Measurements from ENCODE around the gene AMHR2.
A peak's percentile ranks its signal among the peaks of the same experiment; 100 is the strongest.
"Not testable (repeated sequence)": the region's sequence is repeated elsewhere in the genome, so short reads cannot be mapped to it uniquely, and the experiment has no call there.

Gene AMHR2

DNA sequence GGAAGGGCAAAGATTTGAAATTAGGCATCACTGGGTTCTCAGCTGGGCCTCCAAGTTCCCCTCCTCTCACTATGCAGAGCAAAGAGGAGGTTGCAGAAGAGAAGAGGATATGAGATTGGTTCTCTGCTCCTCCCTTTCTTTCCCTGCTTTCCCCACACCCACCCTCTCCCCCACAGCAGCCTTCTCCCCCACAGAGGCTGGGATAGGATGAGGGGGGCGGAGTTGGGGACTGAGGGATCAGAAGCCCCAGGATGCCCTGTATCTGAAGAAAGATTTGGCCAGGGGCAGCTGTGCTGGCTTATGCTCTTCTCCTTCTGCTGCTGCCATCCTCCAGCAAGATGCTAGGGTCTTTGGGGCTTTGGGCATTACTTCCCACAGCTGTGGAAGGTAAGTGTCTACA is at the start of gene AMHR2:
TSS of gene AMHR2 (plus strand) at position 259 of the 400 bp plus-strand sequence. CDS start at position 339, 80 bp downstream.
- DNase-seq (ENCODE audit: low read depth): no peak

GRCh38 chr12:53374277-53374676 is 49.4 kb upstream of the AMHR2 start:
- not testable (repeated sequence) for DNase-seq (ENCODE audit: low read depth)

GRCh38 chr12:53376747-53377146 is 46.9 kb upstream of the AMHR2 start:
- DNase-seq (ENCODE audit: low read depth): no peak

DNA sequence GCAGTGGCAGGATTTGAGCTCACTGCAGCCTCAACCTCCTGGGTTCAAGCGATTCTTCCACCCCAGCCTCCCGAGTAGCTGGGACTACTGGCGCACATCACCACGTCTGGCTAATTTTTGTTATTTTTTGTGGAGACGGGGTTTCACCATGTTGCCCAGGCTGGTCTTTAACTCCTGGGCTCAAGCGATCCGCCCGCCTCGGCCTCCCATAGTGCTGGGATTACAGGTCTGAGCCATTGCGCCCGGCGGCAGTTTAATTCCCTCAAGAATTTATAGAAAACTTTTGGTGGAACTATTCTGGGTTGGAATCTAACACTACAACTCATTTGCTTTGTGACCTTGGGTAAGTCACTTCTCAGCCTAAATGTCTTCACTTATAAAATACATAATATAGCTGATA is 45.4 kb upstream of the AMHR2 start:
- no peak for DNase-seq (ENCODE audit: low read depth)

DNA sequence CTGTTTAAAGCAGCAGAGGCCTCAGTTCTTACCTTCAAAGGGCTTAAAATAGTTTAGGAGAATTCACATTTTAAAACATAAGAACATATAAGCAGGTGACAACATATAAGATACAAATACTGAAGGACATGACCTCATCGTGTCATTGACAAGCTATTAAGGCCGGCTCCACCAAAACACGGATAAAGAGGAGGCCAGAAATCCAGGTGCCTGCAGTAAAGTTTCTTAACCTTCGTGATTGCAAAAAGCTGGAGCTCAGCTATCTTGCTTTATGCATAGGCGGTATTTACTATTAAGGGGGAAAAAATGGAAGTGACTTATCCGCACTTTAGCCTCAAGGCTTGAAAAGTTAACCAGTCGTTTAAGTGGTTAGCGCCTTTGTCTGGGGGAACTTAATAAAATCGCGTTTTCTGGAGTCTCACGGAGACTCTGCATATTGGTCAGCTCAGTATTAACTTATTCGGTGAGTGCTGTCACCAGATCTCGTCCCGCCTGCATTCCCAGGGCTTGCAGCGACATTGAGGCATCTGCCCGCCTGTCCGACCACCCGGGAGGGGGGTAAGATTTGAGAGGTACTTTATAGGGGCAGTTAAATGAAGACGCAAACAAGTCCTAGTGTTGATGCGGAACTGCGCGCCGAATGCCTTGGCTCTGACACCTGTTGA is 44.8 kb upstream of the AMHR2 start:
- DNase-seq (ENCODE audit: low read depth): no peak

- DNase-seq (ENCODE audit: low read depth): peak; percentile 87
Measured at GRCh38 chr12:53379389-53380103, 44.1 kb upstream of the AMHR2 start.

DNA sequence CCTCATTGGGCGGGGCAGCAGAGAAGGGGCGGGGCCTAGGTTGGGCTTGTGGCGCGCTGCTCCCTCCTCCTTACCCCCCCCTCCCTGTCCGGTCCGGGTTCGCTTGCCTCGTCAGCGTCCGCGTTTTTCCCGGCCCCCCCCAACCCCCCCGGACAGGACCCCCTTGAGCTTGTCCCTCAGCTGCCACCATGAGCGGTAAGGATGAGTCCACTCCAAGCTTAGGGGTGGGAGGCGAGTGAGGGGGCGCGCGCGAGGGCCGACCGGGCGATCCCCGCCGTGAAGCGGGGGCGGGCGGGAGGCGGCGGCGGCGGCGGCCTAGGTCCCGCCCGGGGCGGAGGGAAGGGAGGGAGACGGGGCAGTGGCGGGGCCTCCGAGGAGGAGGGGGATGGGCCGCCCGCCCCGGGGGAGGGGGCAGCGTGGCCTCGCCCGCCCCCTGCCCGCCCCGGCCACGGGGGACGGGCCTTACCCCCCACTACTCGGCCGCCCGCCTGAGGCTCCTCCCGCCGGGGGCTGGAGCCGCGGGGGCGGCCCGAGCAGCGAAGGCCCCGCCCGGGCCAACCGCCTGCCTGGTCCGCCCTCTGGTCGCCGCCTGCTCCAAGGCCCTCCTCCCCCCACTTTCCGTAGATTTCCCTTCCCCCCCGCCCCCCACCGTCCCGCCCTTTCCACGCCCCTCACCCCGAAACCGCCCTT is 43.4 kb upstream of the AMHR2 start, which contains the start of gene SP1:
TSS of gene SP1 (plus strand) at position 73 of the 690 bp plus-strand sequence. CDS start at position 189, 116 bp downstream.
- peak; percentile 97 for DNase-seq (ENCODE audit: low read depth)

DNA sequence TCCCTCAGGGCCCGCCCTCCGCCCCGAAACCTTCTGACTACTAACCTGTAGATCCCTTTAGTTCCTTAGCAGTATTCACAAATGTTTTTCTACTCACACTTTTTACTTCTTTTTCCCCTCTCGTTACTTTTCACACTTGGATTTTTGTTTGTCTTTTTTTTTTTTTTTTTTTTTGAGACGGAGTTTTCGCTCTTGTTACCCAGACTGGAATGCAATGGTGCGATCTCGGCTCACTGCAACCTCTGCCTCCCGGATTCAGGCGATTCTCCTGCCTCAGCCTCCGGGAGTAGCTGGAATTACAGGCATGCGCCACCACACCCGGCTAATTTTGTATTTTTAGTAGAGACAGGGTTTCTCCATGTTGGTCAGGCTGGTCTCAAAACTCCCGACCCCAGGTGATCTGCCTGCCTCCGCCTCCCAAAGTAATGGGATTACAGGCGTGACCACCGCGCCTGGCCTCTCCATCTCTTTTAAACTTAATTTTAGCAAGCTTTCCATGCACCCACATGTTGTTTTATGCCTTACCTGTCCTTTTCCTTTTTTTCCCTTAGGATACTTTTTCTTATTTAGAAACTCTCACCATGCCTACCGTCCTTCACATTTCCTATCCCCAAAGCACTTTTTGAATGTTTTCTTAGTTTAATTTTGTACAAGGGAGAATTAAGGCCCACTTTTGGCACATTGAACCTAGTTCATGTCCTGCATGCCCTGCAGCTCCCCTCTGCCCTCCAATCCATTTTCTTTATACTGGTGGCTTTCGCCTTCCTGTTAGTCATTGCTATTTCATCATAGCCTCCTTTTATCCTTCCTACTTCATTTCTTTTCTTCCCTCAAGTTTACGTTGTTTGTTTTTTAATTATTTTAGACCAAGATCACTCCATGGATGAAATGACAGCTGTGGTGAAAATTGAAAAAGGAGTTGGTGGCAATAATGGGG is 42.6 kb upstream of the AMHR2 start:
- DNase-seq (ENCODE audit: low read depth): no peak

DNA sequence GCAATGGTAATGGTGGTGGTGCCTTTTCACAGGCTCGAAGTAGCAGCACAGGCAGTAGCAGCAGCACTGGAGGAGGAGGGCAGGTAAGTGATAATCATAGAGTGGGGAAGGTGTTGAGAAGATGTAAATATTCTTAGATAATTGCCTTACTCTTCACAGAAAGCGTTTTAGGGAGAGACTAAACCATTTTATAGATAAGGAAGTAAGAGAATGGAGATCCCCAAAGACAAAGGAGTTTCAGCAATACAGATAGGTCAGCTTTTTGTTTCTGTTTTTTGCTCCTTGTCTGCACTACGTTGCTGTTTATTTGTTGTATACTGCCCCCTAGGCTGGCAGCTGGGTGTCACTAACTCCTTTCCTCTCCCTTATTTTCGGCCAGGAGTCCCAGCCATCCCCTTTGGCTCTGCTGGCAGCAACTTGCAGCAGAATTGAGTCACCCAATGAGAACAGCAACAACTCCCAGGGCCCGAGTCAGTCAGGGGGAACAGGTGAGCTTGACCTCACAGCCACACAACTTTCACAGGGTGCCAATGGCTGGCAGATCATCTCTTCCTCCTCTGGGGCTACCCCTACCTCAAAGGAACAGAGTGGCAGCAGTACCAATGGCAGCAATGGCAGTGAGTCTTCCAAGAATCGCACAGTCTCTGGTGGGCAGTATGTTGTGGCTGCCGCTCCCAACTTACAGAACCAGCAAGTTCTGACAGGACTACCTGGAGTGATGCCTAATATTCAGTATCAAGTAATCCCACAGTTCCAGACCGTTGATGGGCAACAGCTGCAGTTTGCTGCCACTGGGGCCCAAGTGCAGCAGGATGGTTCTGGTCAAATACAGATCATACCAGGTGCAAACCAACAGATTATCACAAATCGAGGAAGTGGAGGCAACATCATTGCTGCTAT is 41.7 kb upstream of the AMHR2 start:
- no peak for DNase-seq (ENCODE audit: low read depth)

GRCh38 chr12:53383258-53383657 is 40.4 kb upstream of the AMHR2 start:
- no peak for DNase-seq (ENCODE audit: low read depth)

- DNase-seq (ENCODE audit: low read depth): not testable (repeated sequence)
Measured at GRCh38 chr12:53386381-53386780, 37.3 kb upstream of the AMHR2 start.

DNA sequence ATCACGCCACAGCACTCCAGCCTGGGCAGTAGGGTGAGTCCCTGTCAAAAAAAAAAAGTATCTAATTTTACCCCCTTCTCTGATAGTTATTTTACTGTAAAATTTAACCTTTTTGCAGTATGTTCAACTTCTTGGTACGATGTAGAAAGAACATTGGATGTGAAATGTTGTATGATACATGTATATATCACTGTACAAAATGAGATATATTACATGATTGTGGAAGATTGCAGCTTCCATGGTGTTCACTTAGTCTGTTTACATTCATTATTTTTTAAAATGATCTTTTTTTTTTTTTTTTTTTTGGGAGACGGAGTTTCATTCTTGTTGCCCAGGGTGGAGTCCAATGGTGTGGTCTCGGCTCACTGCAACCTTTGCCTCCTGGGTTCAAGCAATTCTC is 34.7 kb upstream of the AMHR2 start:
- DNase-seq (ENCODE audit: low read depth): no peak

DNA sequence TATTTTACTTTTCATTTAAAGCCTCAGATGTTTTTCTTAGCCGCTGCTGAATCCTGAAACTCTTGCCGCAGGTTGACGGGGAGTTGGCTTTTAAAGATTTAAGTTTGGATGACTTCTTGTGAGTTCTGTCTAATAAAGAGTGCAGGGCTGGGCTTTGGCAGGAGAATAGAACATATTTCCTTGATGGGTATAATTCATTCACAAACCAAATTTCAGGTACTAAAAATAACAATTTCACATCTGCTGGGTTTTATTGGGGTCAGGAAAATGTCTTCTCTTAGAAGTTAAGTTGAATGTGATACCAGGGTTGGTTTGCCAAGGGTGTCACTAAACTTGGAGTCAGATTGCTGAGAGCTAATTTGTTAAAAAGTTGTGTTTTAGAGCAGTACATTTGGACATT is 34.0 kb upstream of the AMHR2 start:
- DNase-seq (ENCODE audit: low read depth): no peak

DNA sequence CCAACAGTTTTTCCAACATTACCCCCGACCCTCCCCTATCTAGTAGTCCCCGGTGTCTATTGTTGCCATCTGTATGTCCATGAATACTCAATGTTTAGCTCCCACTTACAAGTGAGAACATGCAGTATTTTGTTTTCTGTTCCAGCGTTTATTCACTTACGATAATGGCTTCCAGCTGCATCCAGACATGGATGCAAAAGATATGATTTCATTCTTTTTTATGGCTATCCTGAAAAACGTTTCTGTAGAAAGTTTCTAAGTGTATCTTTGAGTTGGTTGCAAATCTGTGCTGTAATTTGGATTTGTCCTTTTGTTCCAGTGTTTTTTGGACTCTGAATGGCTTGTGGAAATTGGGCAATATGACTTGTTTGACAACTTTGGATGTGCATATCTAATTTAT is 31.9 kb upstream of the AMHR2 start:
- no peak for DNase-seq (ENCODE audit: low read depth)

DNA sequence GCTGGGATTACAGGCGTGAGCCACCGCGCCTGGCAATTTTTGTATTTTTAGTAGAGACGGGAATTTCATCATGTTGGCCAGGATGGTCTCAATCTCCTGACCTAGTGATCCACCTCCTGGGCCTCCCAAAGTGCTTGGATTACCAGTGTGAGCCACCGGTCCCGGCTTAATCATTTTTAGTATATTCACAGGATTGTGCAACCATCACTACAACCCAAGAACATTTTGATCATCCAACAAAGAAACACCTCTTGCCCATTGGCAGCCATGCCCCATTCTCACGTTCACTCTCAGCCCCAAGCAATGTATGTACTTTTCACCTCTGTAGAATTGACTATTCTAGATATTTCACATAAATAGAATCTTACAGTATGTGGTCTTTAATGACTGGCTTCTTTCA is 23.8 kb upstream of the AMHR2 start:
- no peak for DNase-seq (ENCODE audit: low read depth)

GRCh38 chr12:53402351-53402750 is 21.3 kb upstream of the AMHR2 start:
- not testable (repeated sequence) for DNase-seq (ENCODE audit: low read depth)

- DNase-seq (ENCODE audit: low read depth): no peak
Measured at GRCh38 chr12:53402871-53403270, 20.8 kb upstream of the AMHR2 start.

DNA sequence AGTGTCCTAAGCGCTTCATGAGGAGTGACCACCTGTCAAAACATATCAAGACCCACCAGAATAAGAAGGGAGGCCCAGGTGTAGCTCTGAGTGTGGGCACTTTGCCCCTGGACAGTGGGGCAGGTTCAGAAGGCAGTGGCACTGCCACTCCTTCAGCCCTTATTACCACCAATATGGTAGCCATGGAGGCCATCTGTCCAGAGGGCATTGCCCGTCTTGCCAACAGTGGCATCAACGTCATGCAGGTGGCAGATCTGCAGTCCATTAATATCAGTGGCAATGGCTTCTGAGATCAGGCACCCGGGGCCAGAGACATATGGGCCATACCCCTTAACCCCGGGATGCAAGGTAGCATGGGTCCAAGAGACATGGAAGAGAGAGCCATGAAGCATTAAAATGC is 12.7 kb upstream of the AMHR2 start:
- DNase-seq (ENCODE audit: low read depth): no peak

DNA sequence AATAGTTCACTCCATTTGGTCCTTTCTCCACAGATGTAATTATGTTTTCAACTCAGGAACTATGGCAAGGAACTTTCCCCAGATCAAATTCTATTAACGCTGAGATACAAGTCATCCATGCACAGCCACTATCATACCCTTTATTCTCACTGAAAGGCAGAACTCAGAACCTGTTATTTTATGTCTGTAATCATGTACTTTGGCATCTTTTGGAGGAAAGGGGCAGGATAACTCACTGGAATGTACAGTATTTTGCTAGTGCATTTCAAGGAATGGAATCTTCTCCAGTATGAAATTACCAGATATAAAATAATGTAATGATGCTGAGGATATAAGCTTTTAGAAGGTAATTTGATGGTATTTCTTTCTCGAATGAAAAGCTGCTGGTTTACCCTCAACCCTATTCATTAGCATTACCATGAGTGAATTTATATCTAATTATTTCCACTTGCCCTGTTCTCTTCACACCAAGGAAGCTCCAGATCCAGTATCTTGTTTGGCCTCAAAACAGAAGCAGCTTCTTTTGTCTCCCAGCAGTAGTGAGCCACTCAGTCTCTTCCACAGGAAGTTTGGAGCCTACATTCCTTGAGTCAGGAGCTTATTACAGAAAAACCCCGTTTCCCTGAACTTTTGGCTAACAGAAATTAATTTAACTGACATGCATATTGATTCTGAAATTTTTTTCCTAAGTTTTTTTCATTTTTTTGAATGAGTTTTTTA is 10.0 kb upstream of the AMHR2 start:
- DNase-seq (ENCODE audit: low read depth): no peak

- no peak for DNase-seq (ENCODE audit: low read depth)
Measured at GRCh38 chr12:53414756-53415417, 8.8 kb upstream of the AMHR2 start.
